ENCODE results near the gene GEMIN2. TPM values are rescaled to one million over a fixed set of nuclear protein-coding genes. Genes with fewer than 3 reads are reported as not detected.

GEMIN2 gene
- total RNA-seq, 1 donor from 2014 or later: 25.5 TPM

DNA sequence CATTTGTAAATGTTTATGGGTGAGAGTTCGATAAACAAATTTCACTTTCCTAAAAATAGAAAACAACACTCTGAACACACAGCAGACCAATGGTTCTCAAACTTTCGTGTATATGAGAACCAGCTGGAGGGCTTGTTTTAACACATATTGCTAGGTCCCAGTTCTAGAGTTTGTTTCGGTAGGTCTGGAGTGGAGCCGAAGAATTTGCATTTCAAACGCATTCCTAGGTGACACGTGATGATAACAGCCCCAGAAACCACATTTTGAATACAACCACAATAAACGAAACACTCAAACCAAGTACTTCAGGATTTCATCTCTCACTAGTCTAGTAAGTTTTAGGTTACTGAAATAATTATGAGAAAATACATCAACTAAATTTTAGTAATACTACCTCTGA, 28.2 kb upstream of the GEMIN2 start:
- TF ChIP-seq, protein P1, sequence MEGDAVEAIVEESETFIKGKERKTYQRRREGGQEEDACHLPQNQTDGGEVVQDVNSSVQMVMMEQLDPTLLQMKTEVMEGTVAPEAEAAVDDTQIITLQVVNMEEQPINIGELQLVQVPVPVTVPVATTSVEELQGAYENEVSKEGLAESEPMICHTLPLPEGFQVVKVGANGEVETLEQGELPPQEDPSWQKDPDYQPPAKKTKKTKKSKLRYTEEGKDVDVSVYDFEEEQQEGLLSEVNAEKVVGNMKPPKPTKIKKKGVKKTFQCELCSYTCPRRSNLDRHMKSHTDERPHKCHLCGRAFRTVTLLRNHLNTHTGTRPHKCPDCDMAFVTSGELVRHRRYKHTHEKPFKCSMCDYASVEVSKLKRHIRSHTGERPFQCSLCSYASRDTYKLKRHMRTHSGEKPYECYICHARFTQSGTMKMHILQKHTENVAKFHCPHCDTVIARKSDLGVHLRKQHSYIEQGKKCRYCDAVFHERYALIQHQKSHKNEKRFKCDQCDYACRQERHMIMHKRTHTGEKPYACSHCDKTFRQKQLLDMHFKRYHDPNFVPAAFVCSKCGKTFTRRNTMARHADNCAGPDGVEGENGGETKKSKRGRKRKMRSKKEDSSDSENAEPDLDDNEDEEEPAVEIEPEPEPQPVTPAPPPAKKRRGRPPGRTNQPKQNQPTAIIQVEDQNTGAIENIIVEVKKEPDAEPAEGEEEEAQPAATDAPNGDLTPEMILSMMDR (IDR thresholded peaks at IDR 0.05): no peak
- TF ChIP-seq POLR2A (IDR thresholded peaks at IDR 0.05) (no peak), POLR2AphosphoS5 (IDR thresholded peaks at IDR 0.05; ENCODE audit: insufficient read depth in 1 of 2, low read depth in 1 of 2) (no peak)
- Histone ChIP-seq H3K4me3 (no peak overlapping the region), H3K27ac (no peak overlapping the region), H3K9me3 (no peaks in the 10 kb centered on the region), H3K36me3 (peaks cover 4 to 59% of the 10 kb centered on the region in 2 donors), H3K27me3 (no peaks in the 10 kb centered on the region), H3K4me1 (peaks cover 6% of the 10 kb centered on the region)
- no peak for DNase-seq (ENCODE audit: extremely low spot score in 2 of 2)
- intact Hi-C loops (cut with DNase I): no loop called here

- Histone ChIP-seq H3K27ac (no peak overlapping the region), H3K4me1 (peaks cover 6% of the 10 kb centered on the region), H3K9me3 (no peaks in the 10 kb centered on the region), H3K27me3 (no peaks in the 10 kb centered on the region), H3K36me3 (peaks cover 4 to 74% of the 10 kb centered on the region in 2 donors), H3K4me3 (no peak overlapping the region)
- no peak for TF ChIP-seq POLR2AphosphoS5 (IDR thresholded peaks at IDR 0.05; ENCODE audit: insufficient read depth in 1 of 2, low read depth in 1 of 2)
- TF ChIP-seq POLR2A (IDR thresholded peaks at IDR 0.05): no peak
- TF ChIP-seq, protein P1 (IDR thresholded peaks at IDR 0.05): no peak
- intact Hi-C loops (cut with DNase I): no loop called here
- DNase-seq (ENCODE audit: extremely low spot score in 2 of 2): no peak
Measured at GRCh38 chr14:39087493-39087892, 26.6 kb upstream of the GEMIN2 start.

DNA sequence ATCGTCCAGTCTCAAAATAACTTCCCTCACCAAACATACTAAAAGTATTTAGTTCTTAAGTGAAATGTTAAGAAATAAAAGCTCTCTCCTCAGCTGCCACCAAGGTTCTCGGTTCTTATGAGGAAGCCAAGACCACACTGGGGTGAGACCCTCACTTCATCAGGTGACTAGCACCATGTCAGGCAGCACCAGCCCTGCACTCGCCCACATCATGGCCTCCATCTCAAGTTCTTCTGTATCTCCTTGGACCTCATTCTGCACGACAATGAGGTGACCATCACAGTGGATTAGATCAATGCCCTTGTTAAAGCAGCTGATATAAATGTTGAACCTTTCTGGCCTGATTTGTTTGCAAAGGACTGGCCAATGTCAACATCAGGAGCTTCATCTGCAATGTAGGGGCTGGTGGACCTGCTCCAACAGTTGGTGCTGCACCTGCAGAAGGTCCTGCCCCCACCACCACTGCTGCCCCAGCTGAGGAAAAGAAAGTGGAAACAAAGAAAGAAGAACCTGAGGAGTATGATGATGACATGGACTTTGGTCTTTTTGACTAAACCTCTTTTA, 23.5 kb upstream of the GEMIN2 start:
- Histone ChIP-seq H3K9me3 (no peaks in the 10 kb centered on the region), H3K4me3 (no peak overlapping the region), H3K27ac (no peak overlapping the region), H3K27me3 (no peaks in the 10 kb centered on the region), H3K36me3 (peaks cover 4 to 63% of the 10 kb centered on the region in 2 donors), H3K4me1 (peaks cover 13% of the 10 kb centered on the region)
- DNase-seq (ENCODE audit: extremely low spot score in 2 of 2): no peak
- TF ChIP-seq POLR2AphosphoS5 (IDR thresholded peaks at IDR 0.05; ENCODE audit: insufficient read depth in 1 of 2, low read depth in 1 of 2): no peak
- TF ChIP-seq, protein P1 (IDR thresholded peaks at IDR 0.05): no peak
- intact Hi-C loops (cut with DNase I): no loop called here

GRCh38 chr14:39091716-39092115, 22.4 kb upstream of the GEMIN2 start:
- Histone ChIP-seq H3K27ac (no peak overlapping the region), H3K27me3 (no peaks in the 10 kb centered on the region), H3K9me3 (no peaks in the 10 kb centered on the region), H3K4me3 (no peak overlapping the region), H3K4me1 (peaks cover 17% of the 10 kb centered on the region), H3K36me3 (peaks cover 4 to 54% of the 10 kb centered on the region in 2 donors)
- TF ChIP-seq POLR2AphosphoS5 (IDR thresholded peaks at IDR 0.05; ENCODE audit: insufficient read depth in 1 of 2, low read depth in 1 of 2) (no peak), POLR2A (IDR thresholded peaks at IDR 0.05) (no peak)
- TF ChIP-seq, protein P1 (IDR thresholded peaks at IDR 0.05): no peak
- no peak for DNase-seq (ENCODE audit: extremely low spot score in 2 of 2)
- intact Hi-C loops (cut with DNase I): no loop called here

- intact Hi-C loops (cut with DNase I): no loop called here
- TF ChIP-seq, protein P1 (IDR thresholded peaks at IDR 0.05): no peak
- no peak for DNase-seq (ENCODE audit: extremely low spot score in 2 of 2)
- Histone ChIP-seq H3K4me3 (no peak overlapping the region), H3K36me3 (peaks cover 4 to 40% of the 10 kb centered on the region in 2 donors), H3K27ac (no peak overlapping the region), H3K27me3 (no peaks in the 10 kb centered on the region), H3K4me1 (peaks cover 37% of the 10 kb centered on the region), H3K9me3 (no peaks in the 10 kb centered on the region)
Measured at GRCh38 chr14:39094515-39094914, 19.6 kb upstream of the GEMIN2 start.
